Stimulated activated CD8-positive, alpha-beta memory T cell treated with anti-CD3 and anti-CD28 coated beads, Interleukin-4, amount 100 ng/mL, for 4 hours (primary cell): ENCODE measurements around the gene C9orf72.

ENCODE experiments used
- DNase-seq, 2 donors: peaks; one replicate each; pipeline ENCODE4 v3.0.0-alpha.2; 2020; ENCODE audit warnings: low read depth in 2 of 2, low spot score in 1 of 2

C9orf72 gene

DNA sequence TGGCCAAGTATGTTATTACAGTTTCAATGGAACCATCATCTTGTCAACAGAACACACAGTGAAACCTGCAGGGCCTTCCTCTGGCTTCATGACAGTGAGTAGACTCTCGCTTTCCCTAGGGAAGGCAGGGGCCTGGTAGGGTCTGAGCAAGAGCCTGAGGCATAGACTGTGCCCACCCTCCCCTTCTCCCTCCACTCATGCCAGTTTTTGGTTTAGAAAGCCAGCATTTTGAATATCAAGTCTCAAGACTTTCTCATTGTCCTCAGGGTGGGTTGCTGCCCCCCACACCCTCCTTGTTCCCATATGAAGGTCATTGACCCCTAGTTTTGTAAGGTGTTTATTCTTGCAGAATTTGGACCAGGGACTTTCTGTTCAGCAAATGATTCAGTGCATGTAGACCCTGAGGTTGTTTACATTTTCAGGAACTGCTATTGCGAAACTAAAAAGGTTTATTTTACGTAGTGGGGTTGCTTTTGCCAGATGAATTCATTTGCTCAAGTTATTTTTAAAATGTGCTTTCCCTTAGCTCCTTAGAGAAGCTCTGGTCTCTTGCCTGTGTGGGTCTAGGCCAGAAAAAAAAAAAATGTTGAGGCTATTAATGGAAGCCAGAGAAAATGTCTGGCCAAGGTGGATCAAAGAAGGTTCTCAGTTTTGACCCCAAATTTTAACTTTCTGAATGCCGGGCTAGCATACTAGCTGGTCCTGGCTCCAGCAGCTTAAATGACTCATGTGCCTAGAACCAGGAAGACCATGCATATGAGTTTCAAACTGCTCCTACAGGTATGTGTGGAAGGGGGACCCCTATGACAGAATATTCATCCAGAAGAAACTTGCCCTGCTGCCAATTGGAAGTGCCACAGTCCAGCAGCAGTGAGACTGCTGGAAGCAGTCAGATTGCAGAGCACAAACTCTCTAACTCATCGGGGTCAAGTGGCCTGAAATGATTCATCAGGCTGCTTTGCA, 33.5 kb downstream of the C9orf72 start:
- no peak for DNase-seq

DNA sequence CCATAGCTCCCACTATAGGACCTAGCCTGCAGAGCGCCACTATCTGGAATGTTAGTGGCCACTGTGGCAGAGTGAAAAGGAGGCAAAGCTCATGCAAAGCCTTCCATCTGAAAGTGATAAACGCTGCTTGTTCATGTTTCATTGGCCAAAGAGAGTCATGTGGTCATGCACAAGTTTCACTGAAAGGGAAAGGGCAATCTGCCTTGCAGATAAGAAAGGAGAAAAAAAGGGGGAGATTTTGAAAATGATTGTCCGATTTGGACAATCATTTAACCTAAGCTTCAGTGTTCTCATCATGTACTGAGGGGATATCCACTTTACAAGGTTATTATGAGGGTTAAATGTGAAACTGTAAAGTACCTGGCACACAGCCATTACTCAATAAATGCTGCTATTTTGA, 34.6 kb downstream of the C9orf72 start:
- DNase-seq, result no peak

DNA sequence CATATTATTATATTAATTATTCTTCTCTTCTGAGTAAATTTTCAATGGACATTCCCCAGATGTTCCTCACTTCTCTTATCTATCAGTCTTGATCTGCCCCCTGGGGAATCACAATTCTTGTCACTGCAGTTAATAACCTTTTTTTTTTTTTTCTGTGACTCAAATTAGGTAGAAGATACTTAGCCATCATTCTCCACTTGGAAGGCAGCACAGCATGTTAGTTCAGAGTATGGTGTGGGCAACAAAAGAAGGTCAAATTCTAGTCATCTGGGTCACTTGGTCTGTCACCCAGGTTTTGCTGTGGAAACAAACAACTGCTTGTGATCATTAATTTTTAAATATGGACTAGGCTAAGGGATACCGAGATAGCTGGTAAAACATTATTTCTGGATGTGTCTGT, 35.5 kb downstream of the C9orf72 start:
- DNase-seq, result no peak

DNA sequence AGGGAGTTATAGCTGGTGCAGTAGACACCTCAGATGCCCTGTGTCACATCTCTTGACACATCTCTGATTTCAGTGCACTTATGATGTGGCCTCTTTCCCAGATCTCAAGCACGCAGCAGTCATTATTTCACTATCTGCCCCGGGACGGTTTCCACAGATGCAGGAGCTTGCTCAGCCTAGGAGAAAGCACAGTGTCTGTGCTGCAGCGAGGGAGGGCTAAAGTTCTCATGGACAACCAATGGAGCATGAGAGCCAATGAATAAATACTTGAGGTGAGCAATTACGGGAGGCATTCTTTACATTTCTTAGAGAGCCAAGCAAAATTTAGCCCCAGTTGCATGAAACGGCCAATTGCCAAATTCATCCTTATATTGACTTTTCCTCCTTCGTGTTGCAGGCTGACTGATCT, 36.2 kb downstream of the C9orf72 start:
- DNase-seq, result no peak

DNA sequence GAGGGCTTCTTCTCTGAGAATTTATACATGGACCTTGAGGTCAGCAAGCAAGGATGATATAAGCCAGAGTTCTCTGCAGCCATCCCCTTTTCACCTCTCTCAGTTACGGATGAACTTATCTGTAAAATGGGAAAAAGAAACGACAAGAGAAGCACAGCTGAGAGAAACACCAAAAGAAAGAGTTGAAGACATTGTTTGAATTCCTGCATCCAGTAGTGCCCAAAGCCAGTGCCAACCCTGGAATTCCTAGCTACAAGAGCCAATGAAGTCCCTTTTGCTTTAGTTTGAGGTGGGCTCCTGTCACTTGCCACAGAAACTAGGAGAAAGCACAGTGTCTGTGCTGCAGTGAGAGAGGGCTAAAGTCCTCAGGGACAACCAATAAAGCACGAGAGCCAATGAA, 37.1 kb downstream of the C9orf72 start:
- no peak for DNase-seq

DNA sequence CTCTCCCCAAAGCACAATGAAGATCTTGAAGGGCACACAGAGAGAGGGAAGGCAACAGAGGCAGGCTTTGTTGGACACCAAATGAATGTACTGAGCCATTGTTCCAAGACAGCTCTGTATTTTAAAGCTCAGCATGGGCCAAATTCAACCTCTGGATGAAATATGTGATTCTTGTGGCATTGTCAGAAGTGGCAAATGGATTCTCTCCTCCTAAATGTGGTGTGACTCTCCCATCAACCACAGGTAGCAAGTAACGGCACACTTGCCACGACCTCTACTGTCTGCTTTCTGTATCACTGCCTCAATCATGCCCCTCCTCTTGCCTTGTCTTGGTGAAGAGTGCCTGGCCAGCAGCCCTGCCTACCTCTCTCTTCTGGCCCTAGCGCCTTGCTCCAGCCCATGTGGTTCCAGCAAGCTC, 37.6 kb downstream of the C9orf72 start:
- no peak for DNase-seq

DNA sequence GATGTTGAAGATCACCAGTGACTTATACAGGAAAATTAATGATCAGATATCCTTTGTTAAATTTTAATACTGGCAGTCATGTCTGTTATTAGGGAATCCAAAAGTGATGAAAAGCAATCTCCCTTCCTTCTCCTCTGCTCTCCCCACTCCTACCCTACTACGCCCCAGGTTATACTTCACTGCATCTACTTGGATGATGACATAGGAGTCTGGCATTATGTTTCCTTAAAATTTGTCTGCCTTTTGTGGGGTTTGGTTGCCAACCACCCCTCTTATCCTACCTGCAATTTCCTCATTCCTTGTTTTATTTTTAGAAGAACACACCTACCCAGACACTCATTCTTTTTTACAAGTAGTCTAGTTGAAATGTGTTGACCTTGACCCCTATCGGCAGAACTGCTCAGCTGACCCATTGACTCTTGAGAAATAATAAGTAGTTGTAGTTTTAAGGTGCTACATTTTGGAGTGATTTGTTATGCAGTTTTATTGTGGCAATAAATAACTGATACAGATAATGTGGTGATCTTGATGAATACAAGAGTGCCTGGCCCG, 38.5 kb downstream of the C9orf72 start:
- no peak for DNase-seq

DNA sequence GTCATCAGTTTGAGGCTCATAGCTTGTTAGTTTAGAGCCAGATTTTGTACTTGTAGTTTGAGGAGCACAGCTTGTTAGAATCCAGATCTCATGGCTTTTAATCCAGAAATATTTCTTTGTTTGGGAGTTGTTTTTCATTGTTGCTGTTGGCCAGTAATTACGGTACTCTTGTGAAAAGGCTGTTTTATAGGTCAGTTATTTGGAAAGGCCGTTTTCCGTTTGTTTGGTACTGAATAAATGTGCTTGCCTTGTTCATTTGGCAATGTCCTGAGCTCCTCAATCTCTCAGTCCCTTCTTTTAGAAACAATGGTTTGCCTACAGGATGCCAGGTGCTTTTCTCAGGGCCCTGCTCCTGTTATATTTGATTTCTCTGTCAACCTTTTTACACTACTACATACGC, 39.1 kb downstream of the C9orf72 start:
- DNase-seq, result no peak

DNA sequence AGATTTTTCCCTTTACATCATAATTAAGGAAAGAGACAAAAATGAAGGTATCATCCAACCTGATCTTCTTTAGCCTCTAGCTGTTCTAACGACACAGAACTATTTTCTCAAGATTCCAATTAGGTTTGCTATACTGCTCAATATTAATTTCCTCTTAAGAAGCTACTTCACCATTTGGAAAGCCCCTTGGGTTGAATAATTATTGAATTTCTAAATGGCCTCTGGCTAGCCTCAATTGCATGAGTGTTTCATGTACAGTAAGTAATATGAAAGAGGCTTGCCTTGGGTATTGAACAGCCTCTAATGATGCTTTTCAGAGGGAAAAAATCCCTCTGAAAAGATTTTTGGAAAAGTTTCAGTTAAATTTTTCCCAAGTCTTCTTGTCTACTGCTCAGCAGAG, 40.0 kb downstream of the C9orf72 start:
- DNase-seq, result no peak

DNA sequence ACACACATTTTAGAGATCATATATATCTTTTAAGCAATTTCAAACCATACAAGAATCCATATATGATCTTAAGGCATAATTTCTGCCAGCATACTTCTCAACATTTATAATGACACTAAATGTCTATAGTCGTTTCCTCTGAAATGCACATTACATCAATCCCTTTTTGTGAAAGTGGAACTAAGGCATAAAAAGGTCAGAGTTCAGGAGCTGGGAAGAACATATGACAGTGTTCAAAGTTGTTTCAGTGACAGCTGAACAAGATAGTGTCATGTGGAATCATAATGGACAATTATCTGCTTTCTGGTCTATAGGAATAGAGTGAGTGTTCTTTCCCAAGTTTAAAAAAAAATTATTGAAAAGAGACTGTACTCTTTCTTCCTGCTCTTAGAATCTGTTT, 41.2 kb downstream of the C9orf72 start:
- no peak for DNase-seq

DNA sequence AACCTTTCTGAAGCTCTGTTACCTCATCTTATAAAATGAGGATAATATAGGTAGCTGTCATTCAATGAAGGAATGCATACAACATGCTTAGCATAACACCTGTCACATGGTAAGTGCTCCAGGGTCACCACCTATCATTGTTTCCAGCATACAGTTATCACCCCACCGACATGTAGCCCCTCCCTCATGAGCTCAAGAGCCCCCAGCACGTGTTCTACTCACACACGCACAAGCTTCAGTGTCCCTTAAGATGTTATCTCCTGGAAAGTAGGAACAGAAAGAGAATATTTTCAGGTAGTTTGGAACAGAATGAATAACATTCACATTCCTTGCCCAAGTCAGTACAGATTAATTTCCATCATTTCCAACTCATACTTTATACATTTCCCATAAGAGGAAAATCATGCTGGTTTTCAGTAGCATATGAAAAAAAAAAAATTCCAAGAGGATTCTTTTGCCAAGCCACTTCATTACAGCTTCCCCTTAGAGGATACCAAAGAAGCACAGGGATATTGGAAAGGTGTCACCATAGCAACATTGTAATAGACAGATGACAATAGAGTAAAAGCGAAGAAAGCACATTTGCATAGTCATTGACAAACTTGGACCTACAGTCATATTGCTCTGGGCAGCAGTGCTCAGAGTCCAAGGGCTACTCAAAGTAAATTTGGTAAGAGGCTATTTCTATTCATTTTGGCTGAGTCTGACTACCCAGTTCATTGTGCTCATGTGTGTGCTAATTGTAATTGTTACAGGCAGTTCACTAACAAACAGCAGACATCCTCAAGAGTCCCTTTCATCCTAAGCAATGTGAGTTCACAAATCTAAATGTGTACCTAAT, 42.1 kb downstream of the C9orf72 start:
- DNase-seq, result no peak

DNA sequence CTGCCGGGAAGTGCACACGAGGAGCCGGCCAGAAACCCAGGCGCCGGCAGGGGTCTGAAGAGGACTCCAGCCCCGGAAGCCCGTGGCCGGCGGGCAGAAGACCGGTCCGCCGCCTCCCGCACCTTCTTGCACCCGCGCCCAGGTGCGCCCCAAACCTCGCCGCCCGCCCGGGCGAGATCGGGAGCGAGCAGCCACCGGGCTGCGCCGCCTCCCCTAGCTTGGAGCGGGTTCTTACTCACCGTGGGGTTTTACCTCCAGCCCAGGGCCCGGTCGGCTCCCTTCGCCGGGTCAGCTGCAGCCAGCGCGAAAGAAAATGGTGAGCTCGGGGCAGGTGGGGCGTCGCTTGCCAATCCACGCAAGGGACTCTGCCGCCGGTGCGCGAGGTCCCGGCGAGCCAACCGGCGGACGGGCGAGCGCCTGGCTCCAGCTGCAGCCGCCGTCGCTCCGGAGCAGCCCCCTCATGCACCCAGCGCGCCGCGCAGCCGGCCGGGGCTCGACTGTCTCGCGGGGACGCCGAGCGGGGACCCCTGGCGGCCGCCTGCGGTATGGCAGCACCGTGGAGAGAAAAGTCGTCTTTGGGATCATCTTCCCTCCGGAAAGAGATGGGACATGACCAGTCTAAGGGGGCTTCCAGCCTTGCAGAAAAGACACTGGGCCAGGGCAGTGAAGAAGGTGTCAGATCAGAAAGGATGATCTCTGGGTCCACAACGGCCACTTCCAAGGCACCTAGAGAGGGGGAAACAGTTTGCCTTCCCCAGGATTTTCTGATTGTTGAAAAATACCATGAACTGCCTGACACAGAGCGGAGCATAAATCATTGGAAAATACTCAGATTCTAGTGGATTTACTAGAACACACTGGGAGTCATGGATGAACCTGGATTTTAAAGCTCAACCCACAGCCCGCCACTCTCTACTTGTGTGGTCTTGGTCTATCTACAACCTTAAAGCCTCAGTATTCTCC, 43.7 kb downstream of the C9orf72 start, which contains the start of gene MOB3B:
Gene MOB3B, minus strand, starts transcription at position 499 of the 963 bp plus-strand sequence. CDS start 74,264 bp downstream, outside the sequence.
- DNase-seq, result peak; percentile 48 to 57

DNA sequence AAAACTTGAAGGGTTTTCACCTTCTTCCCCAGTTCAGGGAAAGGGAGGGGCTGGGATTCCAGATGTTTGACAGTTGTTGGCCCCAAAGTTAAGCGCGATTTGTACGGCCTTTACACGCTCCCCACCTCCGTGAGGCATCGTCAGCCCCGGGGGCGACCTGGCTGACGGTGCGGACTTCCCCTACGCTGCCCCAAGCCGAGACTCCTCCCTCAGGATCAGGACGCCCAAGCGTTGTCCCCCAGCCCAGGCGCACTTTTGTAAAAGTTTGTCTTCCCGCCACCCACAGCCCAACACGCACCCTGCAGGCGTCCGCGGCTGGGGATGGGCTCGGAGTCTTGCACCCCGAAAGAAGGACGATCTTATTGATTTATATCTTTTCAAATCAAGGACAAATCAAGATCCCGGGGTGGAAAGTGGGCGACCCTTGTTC, 44.4 kb downstream of the C9orf72 start:
- DNase-seq, result peak in 1 of 2 donors; percentile 10

DNA sequence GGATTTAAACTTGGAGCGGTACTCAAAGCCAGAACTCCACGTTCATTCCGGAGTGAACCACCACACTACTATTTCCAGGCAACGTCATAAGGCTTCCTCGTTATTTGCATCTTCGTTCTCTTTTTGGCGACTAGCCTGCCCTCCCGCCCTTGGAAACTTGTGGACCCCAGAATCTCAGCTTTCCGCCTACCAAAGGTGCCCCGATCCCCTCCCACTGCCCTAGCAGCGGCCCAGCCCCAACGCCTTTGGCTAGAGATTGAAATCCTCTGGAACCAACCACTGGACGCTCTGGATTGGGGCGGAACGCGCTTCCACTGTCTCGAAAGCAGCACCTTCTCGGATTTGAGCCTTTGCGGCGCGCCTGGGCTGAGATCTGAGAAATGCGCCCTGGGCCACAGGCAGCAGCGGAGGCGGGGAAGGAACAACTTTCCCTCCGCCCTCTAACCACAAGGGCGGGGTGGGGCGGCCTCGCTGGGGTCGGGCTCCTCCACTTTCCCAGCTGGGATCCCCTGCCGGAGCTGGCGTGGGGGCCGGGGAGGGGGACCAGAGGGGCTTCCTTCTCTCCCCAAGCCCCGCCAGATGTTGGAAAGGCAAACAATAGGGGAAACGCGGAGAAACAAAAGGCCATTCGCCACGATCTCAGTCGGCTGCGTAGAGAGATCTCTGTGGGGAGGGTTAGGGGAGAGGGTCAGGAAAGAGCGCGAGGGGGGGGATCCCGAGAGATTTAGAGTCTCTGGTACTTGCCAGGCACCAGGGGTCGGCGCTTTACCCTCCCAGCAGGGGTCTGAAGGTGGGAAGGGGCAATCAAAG, 45.0 kb downstream of the C9orf72 start:
- peak in 1 of 2 donors; percentile 12 for DNase-seq

DNA sequence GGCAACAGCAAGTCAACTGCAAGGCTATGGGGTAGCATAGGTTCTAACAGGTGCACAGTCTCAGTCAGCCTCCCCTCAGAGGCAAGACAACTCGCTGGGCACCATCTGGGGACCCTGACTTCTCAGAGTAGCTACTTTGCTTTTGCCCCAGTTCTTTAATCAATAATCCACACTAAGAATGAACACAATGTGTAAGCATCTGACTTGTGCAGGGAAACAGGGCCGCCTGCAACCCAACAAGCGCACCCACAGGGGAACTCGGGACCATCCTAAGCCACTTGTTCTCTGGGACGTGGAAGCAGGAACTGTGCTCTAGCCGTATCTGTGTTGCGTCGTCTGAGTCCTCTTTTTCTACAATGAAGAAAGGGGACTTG, 45.6 kb downstream of the C9orf72 start:
- DNase-seq, result no peak

DNA sequence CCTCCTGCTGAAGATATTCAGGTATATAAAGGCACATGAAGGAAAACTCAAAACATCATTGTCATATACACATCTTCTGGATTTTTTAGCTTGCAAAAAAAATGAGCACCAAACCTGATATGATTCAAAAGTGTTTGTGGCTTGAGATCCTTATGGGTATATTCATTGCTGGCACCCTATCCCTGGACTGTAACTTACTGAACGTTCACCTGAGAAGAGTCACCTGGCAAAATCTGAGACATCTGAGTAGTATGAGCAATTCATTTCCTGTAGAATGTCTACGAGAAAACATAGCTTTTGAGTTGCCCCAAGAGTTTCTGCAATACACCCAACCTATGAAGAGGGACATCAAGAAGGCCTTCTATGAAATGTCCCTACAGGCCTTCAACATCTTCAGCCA, 49.0 kb downstream of the C9orf72 start, which contains the start of gene IFNK:
Gene IFNK, plus strand, starts transcription at position 55 of the 400 bp plus-strand sequence. Its CDS starts 47 bp downstream, at position 102.
- DNase-seq, result no peak

DNA sequence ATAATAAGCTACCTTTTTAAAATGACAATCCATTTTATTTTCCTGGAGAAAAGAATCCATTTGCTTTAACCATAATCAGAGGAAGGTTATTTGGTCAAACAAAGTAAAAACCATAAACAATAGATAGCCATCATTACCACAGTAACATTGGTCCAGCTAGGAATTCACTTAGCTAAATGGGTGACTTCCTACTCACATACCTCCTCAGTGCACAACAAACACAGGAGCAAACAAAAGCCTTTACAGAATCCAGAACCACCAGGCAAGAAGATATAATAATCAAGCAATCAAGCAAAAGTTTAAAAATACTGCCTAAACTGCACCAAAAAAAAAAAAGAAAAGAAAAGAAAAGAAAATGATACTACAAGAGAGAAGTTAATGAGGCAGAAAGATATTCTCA, 50.1 kb downstream of the C9orf72 start:
- DNase-seq, result no peak

DNA sequence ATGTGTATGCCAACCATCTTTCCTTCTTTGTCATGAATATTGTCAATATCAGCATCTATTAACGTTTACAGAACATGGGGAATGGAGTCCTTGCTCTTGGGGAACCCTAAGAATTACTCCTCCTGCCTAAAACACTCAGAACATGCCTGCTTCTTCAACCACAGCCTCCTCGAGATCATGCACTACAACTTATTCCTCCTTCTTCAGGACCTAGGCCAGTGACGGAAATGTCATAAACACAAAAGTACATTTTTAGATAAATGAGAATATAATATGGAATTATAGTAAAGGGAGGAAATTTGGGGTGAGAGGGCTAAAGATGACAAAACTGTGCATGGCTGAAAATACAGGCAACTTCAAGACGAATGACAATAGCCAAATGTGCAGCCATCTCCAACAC, 52.3 kb downstream of the C9orf72 start:
- DNase-seq, result no peak
